Spleen (tissue), 7 donors: Measurements from ENCODE around the gene KRTAP6-1.

Source experiments
- CTCF ChIP-seq, 11 experiments: fragments of 200-600 bp in 7 of 11; fragments of 450-650 bp in 4 of 11; sonication (generic) in 4 of 11; IDR thresholded peaks in 8 of 11; conservative IDR thresholded peaks in 3 of 11; 1 replicate in 7 of 11; 2 replicates in 4 of 11; pipeline versions ENCODE4 v1.4.0 to v1.8.0; 2016 to 2021; ENCODE audit warnings: antibody characterized with exemption in 11 of 11, inconsistent platforms in 4 of 11, mild to moderate bottlenecking in 1 of 11
- POLR2A ChIP-seq, 3 donors: fragments of 450-650 bp; IDR thresholded peaks; one replicate each; pipeline ENCODE4 v1.5.1; 2017; ENCODE audit warnings: antibody characterized with exemption in 3 of 3, mild to moderate bottlenecking in 1 of 3
- POLR2AphosphoS5 ChIP-seq, 3 donors: sonication (generic); formaldehyde crosslinking; IDR thresholded peaks; one replicate each; pipeline ENCODE4 v1.5.1; 2017; ENCODE audit warnings: antibody characterized with exemption in 3 of 3
- donor health status: DM: no; HTN: no; CAD: no; lungs with moderate emphysema.
- donor health status: DM: no; HTN: no; CAD: no.
- donor health status: DM: no; HTN: no; CAD: no.

- TF ChIP-seq CTCF (IDR thresholded peaks at IDR 0.05 in 8 of 11, conservative IDR thresholded peaks at IDR 0.05 in 3 of 11) (no peak), POLR2AphosphoS5 (IDR thresholded peaks at IDR 0.05) (no peak), POLR2A (IDR thresholded peaks at IDR 0.05) (no peak)
Measured at GRCh38 chr21:30646904-30647414, 33.2 kb upstream of the KRTAP6-1 start.
